ENCODE data around the gene AGBL4. TPM values are rescaled to one million over a fixed set of nuclear protein-coding genes. Genes with fewer than 3 reads are reported as not detected.

Gene AGBL4
- total RNA-seq, 4 donors from 2014 or later = not detected

GRCh38 chr1:48715921-48716320 lies 1307.8 kb downstream of the AGBL4 start:
- WGBS, 2 donors = 80 to 84% methylated on average over 5 of the region's 5 CpGs
- TF ChIP-seq POLR2A (IDR thresholded peaks at IDR 0.05) = no peak
- no peak for TF ChIP-seq CTCF (IDR thresholded peaks at IDR 0.05)

GRCh38 chr1:48710915-48711314 lies 1312.8 kb downstream of the AGBL4 start:
- DNase-seq = no peak
- no peaks in the 10 kb centered on the region for H3K4me1 ChIP-seq
- H3K27me3 ChIP-seq = no peaks in the 10 kb centered on the region
- TF ChIP-seq CTCF (IDR thresholded peaks at IDR 0.05) (no peak), POLR2A (IDR thresholded peaks at IDR 0.05) (no peak)
- no peak overlapping the region for H3K27ac ChIP-seq
- H3K9me3 ChIP-seq = no peaks in the 10 kb centered on the region
- no peak overlapping the region for H3K4me3 ChIP-seq
- WGBS, 2 donors = 71 to 80% methylated on average over 1 to 2 of the region's 2 CpGs
- intact Hi-C loops (cut with DNase I) = no loop called here
- no peaks in the 10 kb centered on the region for H3K36me3 ChIP-seq

More at GRCh38 chr1:48715921-48716320, 1307.8 kb downstream of the AGBL4 start:
- no peaks in the 10 kb centered on the region for H3K27me3 ChIP-seq
- intact Hi-C loops (cut with DNase I) = no loop called here
- no peak overlapping the region for H3K4me3 ChIP-seq
- H3K9me3 ChIP-seq = no peaks in the 10 kb centered on the region
- no peak for DNase-seq
- no peaks in the 10 kb centered on the region for H3K36me3 ChIP-seq
- no peak overlapping the region for H3K27ac ChIP-seq
- no peaks in the 10 kb centered on the region for H3K4me1 ChIP-seq

GRCh38 chr1:48710318-48710717 lies 1313.4 kb downstream of the AGBL4 start:
- WGBS, 2 donors = 94 to 100% methylated on average over 2 of the region's 2 CpGs
- intact Hi-C loops (cut with DNase I) = no loop called here
- H3K4me3 ChIP-seq = no peak overlapping the region

GRCh38 chr1:48704736-48705135 lies 1319.0 kb downstream of the AGBL4 start:
- 89 to 92% methylated on average over 6 of the region's 6 CpGs for WGBS, 2 donors
- TF ChIP-seq POLR2A (IDR thresholded peaks at IDR 0.05) (no peak), CTCF (IDR thresholded peaks at IDR 0.05) (no peak)
- H3K27ac ChIP-seq = no peak overlapping the region
- H3K4me1 ChIP-seq = no peaks in the 10 kb centered on the region
- H3K9me3 ChIP-seq = no peaks in the 10 kb centered on the region
- H3K27me3 ChIP-seq = peaks cover 0 to 16% (median 0%) of the 10 kb centered on the region in 4 donors
- no peak overlapping the region for H3K4me3 ChIP-seq
- H3K36me3 ChIP-seq = no peaks in the 10 kb centered on the region
- intact Hi-C loops (cut with DNase I) = no loop called here
- DNase-seq = no peak

More at GRCh38 chr1:48710318-48710717, 1313.4 kb downstream of the AGBL4 start:
- Histone ChIP-seq H3K9me3 (no peaks in the 10 kb centered on the region), H3K36me3 (no peaks in the 10 kb centered on the region), H3K27ac (no peak overlapping the region), H3K27me3 (no peaks in the 10 kb centered on the region), H3K4me1 (no peaks in the 10 kb centered on the region)
- no peak for DNase-seq
- no peak for TF ChIP-seq POLR2A (IDR thresholded peaks at IDR 0.05)
- no peak for TF ChIP-seq CTCF (IDR thresholded peaks at IDR 0.05)

- Histone ChIP-seq H3K4me1 (no peaks in the 10 kb centered on the region), H3K36me3 (no peaks in the 10 kb centered on the region), H3K27ac (no peak overlapping the region), H3K27me3 (peaks cover 0 to 35% (median 0%) of the 10 kb centered on the region in 4 donors), H3K4me3 (no peak overlapping the region), H3K9me3 (no peaks in the 10 kb centered on the region)
- DNase-seq = no peak
- no peak for TF ChIP-seq POLR2A (IDR thresholded peaks at IDR 0.05)
- intact Hi-C loops (cut with DNase I) = no loop called here
- 63 to 79% methylated on average over 2 of the region's 2 CpGs for WGBS, 2 donors
These were observed 1322.3 kb downstream of the AGBL4 start for GRCh38 chr1:48701445-48701844.
